Measurements from ENCODE around the gene FBXW8. TPM values are rescaled to one million over a fixed set of nuclear protein-coding genes. Genes with fewer than 3 reads are reported as not detected.
A peak's percentile ranks its signal among the peaks of the same experiment; 100 is the strongest.

The FBXW8 gene
- total RNA-seq, 4 donors from 2014 or later: 4.2 to 5.6 (median 4.7) TPM

DNA sequence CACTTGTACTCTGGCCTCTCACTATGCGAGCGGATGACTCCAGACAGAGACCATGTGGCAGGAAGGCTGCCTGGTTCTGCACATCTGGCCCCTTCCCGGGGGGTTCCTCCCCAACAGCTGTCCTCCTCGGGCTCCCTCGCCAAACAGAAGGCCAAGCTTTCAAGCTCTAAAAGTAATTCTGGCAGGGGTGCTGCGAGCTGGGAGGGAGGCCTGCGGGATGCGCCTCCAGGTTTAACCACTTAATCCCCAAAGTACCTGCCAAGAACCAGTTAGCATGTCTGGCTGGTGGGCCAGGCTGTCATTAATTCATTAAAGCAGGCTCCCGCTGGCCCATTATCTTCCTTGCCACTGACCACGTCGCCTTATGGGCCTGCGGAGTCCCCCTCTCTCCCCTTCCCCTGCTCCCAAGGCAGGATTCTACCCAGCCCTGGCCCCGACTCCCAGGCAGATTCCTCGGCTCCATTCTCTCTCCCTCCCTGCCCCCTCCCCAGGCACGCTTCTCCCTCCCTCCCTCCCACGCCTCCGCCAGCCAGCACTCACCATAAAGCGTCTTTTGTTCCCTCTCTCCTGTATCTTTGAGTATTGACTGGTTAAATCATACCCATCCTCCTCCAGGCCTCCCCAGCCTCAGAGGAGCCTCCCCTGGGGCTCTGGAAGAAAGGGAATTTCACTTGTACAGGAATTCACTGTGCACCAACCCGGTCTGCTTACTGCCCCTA, 34.4 kb upstream of the FBXW8 start:
- H3K27ac ChIP-seq: no peak overlapping the region
- no peak overlapping the region for H3K4me3 ChIP-seq
- H3K36me3 ChIP-seq: no peaks in the 10 kb centered on the region
- TF ChIP-seq POLR2A (IDR thresholded peaks at IDR 0.05) (no peak), CTCF (IDR thresholded peaks at IDR 0.05 in 4 of 5, conservative IDR thresholded peaks at IDR 0.05 in 1 of 5) (no peak)
- in situ Hi-C loops (cut with MboI; ENCODE audit: low sequenced_read_pairs in 4 of 4) (no loop called here), intact Hi-C loops (cut with DNase I; ENCODE audit: low total_unique reads) (no loop called here)
- H3K9me3 ChIP-seq: no peaks in the 10 kb centered on the region
- DNase-seq (no peak), ATAC-seq (no peak)
- H3K4me1 ChIP-seq: peaks cover 7 to 25% of the 10 kb centered on the region in 2 donors
- H3K27me3 ChIP-seq: peaks cover 33 to 72% (median 69%) of the 10 kb centered on the region in 3 donors

GRCh38 chr12:116878567-116879508, 31.9 kb upstream of the FBXW8 start:
- H3K36me3 ChIP-seq: no peaks in the 10 kb centered on the region
- no peaks in the 10 kb centered on the region for H3K9me3 ChIP-seq
- H3K4me1 ChIP-seq: peaks cover 14 to 36% of the 10 kb centered on the region in 2 donors
- peaks cover 44 to 82% (median 81%) of the 10 kb centered on the region in 3 donors for H3K27me3 ChIP-seq
- DNase-seq (no peak), ATAC-seq (no peak)
- no peak overlapping the region for H3K27ac ChIP-seq
- peak overlapping the region; percentile 6 to 48 (median 36) for H3K4me3 ChIP-seq
- TF ChIP-seq POLR2A (IDR thresholded peaks at IDR 0.05) (no peak), CTCF (IDR thresholded peaks at IDR 0.05 in 4 of 5, conservative IDR thresholded peaks at IDR 0.05 in 1 of 5) (no peak)
- in situ Hi-C loops (cut with MboI; ENCODE audit: low sequenced_read_pairs in 4 of 4) (no loop called here), intact Hi-C loops (cut with DNase I; ENCODE audit: low total_unique reads) (no loop called here)

DNA sequence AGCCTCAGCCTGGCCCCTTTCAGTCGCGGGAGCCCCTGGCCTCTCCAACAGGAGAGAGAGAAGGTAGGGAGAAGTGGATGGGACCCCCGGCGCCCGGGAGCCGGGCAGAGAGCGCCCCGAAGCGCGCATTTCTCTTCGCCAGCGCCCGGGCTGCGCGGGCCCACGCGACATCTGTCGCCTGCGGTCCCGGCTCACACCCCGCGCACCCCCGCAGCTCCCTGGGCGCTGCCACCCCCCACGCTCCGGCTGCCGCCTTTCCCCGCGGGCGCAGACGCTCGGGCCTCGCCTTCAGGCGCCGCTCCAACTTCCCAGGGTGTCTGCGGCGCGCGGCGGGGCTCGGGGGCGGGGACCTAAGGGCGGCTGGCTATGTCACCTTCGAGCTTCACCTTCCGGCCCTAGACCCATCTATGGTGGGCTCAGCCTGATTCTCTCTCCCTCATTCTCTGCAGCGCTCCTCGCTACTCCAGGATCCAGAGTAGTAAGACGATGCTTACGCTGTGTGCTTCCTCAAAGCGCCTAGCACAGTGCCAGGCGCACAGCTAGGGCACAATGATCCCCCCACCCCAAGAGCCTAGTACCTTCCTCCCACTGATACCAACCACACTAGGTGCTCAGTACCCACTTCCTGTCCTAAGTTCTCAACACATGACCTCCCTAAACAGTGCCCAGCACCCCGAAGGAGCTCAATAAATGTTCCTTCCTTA, 31.1 kb upstream of the FBXW8 start:
- Histone ChIP-seq H3K27ac (no peak overlapping the region), H3K4me1 (peaks cover 14 to 36% of the 10 kb centered on the region in 2 donors), H3K36me3 (no peaks in the 10 kb centered on the region), H3K9me3 (no peaks in the 10 kb centered on the region), H3K27me3 (peaks cover 44 to 73% (median 73%) of the 10 kb centered on the region in 3 donors), H3K4me3 (peak overlapping the region; percentile 6 to 48 (median 36))
- ATAC-seq (no peak), DNase-seq (no peak)
- intact Hi-C loops (cut with DNase I; ENCODE audit: low total_unique reads): loop anchor here (5.0 kb wide), 1 partner anchor 177 kb away; no protein-coding TSS in a partner anchor
- TF ChIP-seq CTCF (IDR thresholded peaks at IDR 0.05 in 4 of 5, conservative IDR thresholded peaks at IDR 0.05 in 1 of 5) (no peak), POLR2A (IDR thresholded peaks at IDR 0.05) (no peak)
- in situ Hi-C loops (cut with MboI; ENCODE audit: low sequenced_read_pairs in 4 of 4): no loop called here

- Histone ChIP-seq H3K9me3 (no peaks in the 10 kb centered on the region), H3K4me1 (peaks cover 14 to 36% of the 10 kb centered on the region in 2 donors), H3K36me3 (no peaks in the 10 kb centered on the region), H3K27ac (no peak overlapping the region), H3K4me3 (peak overlapping the region; percentile 33 to 48 (median 41)), H3K27me3 (peaks cover 44 to 67% (median 66%) of the 10 kb centered on the region in 3 donors)
- in situ Hi-C loops (cut with MboI; ENCODE audit: low sequenced_read_pairs in 4 of 4): no loop called here
- no peak for ATAC-seq
- TF ChIP-seq POLR2A (IDR thresholded peaks at IDR 0.05) (no peak), CTCF (IDR thresholded peaks at IDR 0.05 in 4 of 5, conservative IDR thresholded peaks at IDR 0.05 in 1 of 5) (no peak)
- intact Hi-C loops (cut with DNase I; ENCODE audit: low total_unique reads): loop anchor here (5.0 kb wide), 1 partner anchor 178 kb away; no protein-coding TSS in a partner anchor
- no peak for DNase-seq
These were observed 30.4 kb upstream of the FBXW8 start for GRCh38 chr12:116880213-116880816.
